GM21576 (cell line): ENCODE measurements around the gene TMEM117.

ENCODE experiments used
- ATAC-seq: cut with Tn5 transposase; IDR thresholded peaks from one replicate; pipeline ENCODE4 v1.9.1; 2021; ENCODE audit warnings: mild to moderate bottlenecking, moderate library complexity; ENCODE audit not compliant: unreplicated experiment

TMEM117 gene

DNA sequence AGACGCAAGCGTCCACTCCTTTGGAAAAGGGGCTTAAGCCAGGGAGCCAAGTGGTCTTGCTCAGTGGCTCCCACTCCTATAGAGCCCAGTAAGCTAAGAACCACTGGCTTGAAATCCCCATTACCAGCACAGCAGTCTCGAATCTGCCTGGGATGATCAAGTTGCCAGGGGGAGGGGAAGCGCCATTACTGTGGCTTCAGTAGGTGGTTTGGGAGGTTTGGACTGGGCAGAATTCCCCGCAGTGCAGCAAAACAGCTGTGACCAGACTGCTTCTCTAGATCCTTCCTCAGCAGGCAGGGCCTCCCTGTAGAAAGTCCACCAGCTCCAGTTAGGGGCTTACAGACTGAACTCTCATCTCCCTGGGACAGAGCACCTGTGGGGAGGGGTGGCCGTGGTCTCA is 115.4 kb downstream of the TMEM117 start:
- no peak for ATAC-seq

DNA sequence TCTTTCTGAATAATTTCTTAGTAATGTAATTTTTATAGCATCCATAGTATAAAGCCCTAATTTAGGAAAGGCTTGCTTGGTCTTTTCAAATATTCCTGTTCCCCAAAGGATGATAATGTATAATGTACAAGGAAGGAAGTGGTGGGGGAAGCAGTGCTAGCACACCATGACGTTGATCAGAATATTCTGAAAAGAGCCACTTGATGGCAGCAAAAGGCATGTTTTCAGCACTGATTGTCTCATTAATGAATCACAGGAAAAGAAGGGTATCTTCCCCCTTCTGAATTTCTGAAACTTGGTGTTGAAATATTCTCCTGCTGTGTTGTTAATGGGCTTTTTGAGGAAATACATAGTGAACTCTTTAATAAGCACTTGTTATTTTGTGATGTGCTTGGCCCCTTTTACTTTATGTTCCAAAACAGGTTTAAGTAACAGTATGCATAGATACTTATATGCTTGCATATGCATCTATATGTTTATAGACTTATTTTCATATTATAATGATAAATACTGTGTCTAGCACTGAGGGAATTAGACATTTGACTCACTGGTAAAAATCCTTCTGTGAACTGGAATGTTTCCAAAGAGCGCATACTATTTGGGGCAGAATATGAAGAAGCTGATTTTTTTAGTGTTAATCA is 122.0 kb downstream of the TMEM117 start:
- peak; percentile 89 for ATAC-seq

DNA sequence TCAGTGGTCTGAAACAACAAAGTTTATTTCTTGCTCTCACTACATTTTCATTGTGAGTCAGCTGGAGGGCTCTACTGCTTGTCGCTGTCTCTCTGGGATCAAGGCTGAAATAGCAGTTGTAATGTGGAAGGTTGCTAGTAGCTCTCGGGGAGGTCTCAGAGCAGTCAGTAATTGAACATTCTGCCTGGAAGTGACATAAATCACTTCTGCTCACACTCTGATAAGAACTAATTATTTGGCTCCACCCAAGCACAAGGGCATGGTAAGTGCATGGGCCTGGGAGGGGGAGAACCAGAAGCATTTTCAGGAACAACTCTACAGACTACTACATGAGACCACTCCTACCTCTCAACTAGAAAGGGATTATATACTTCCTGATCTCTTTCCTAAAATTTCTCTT is 128.2 kb downstream of the TMEM117 start:
- ATAC-seq = no peak

GRCh38 chr12:43964961-43965360 is 129.1 kb downstream of the TMEM117 start:
- no peak for ATAC-seq

DNA sequence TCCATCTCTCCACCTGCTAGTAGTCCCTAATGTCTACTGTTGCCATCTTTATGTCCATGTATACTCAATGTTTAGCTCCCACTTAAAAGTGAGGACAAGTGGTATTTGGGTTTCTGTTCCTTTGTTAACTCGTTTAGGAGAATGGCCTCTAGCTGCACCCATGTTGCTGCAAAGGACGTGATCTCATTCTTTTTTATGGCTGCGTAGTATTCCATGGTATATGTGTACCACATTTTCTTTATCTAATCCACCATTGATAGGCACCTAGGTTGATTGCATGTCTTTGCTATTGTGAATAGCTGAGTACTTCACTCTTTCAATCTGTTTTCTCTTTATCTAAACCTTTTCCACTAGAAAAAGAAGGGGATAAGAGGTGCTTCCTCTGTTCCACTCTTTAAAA is 130.0 kb downstream of the TMEM117 start:
- no peak for ATAC-seq

DNA sequence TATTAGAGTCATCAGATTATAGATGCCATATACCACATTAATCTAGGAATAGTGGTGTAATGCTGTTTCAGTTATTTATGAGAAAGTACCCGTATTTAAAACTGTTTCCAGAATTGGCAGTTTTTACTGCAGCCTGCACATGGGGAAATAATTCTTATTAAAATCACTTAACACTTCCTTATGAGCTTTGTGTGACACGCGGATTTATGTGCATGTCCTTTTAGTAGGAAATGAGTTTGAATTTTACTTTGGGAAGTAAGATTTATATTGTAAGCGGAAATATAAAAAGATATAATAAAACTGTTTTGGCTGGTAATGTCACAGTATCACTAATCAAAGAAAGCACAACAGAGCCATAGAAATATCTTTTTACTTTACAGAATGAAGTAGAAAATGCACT is 132.9 kb downstream of the TMEM117 start:
- no peak for ATAC-seq

- no peak for ATAC-seq
These were observed 134.0 kb downstream of the TMEM117 start for GRCh38 chr12:43969882-43970281.

DNA sequence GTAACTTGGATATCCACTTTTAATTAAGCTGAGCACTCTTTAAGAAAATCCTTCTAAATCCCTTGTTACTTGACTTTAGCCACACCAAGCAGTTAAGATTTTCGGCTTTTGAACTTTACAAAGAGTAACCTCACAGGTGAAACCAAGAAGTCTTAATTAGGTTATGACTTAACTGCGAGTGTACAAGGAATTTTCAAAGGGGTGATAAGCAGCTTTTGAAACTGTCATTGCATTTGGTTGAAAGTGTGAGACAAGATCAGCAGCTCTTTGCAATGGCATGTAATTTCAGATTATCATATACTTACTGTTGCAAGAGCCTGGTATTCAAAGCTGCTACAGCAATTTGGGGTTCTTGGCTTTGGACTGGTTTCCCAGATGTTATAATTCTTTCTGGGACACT is 137.5 kb downstream of the TMEM117 start:
- ATAC-seq = no peak

GRCh38 chr12:43973993-43974392 is 138.1 kb downstream of the TMEM117 start:
- ATAC-seq = no peak

DNA sequence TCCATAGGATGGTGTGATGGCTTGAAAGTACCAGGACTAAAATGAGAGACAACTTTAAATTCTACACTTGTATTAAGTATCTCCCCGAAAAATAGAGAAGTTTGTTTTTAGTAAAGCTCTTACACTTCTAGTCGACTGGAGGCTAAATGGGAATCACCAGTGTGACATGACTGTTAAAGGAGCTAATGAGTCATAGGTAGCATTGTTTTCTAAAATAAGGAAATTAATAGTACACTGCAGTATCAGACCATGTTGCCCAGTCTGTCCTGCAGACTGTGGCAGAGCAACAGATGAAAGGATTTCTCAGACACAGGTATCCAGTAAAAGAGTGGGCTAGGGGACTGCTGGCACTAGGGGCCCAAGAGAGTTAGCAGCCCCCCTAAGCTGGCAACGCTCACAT is 140.1 kb downstream of the TMEM117 start:
- no peak for ATAC-seq

- no peak for ATAC-seq
These were observed 142.7 kb downstream of the TMEM117 start for GRCh38 chr12:43978556-43978955.

DNA sequence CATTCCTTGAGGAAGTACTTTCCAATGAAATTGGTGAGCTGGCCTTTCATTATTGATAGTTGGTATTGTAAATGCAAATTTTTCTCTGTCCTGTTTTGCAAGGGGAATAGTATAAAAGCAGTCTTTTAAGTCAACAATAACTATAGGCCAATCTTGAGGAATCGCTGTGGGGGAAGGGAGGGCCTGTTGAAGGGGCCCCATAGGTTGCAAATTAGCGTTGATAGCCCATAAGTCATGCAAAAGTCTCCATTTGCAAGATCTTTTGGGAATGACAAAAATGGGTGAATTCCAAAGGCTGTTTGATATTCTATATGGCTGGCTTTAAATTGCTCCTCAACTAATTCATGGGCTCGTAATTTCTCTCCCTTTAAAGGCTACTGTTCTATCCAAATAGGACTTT is 143.6 kb downstream of the TMEM117 start:
- no peak for ATAC-seq

- no peak for ATAC-seq
These were observed 144.8 kb downstream of the TMEM117 start for GRCh38 chr12:43980627-43981191.

GRCh38 chr12:43981726-43982125 is 145.8 kb downstream of the TMEM117 start:
- no peak for ATAC-seq

DNA sequence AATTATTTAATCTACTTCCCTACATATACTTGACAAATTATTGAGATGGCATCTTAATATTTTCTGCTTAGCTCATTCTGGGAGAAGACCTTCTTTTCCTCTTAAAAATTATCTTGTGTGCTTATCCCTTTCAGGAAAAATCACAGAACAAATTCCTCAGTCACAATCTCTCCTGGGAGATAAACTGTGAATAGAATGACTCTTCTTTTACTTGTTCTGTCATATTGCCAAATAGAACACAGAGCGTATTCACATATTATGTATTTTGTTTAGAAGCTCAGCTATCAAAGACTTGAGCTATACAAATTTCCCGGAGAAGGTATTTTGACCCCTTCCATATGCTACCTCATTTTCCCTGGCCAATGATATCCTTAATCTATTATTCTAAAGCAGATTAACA is 146.7 kb downstream of the TMEM117 start:
- no peak for ATAC-seq

DNA sequence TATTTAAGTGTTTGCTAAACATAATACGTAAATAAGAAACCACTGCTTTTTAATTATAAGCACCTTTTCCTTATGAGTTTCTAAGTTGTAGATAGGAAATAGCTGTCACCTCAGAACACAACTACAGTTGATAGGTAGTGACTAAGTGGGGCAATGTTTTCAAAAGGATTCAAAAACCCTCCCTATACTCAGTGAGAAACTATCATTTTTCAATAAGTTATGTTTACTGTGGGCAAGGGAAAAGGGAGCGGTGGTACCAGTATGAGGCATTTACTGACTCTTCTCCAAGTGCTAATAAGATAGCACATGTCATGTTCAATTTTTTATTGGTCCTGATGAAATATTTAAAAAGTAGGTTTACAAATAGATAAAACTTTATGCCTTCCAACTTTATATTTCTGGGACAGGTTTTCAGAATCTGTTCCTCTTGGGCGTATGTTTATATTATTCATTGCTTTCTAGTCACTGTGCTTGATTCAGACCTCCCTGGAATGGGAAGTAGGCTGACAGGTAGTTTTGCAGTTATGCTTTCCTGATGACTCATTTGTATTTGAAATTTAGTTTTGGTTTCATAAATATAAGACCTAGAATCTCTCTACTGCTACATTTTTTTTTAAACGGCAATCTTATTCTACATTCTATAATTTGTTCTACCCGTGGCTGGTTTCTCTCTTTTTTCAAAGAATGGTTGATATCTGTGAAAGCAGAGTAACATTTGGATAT is 153.1 kb downstream of the TMEM117 start:
- peak; percentile 96 for ATAC-seq

DNA sequence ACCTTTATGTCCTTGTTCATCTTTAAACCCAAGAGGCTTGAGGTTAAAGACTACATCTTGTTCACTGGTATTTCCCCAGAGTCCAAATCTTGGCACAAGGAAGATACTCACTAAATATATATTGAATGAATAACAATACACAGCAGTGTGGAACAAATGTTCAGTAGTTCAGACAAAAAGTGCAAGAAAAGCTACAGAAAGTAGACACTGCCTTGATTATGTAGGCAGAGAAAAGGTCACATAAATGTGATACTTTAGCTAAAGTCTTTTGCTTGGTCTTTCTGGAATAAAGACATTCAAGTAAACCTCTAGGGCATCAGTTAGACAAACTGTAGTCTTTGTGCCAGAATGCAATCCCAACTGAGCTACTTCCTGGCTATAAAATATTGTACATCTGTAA is 157.0 kb downstream of the TMEM117 start:
- ATAC-seq = no peak

- peak; percentile 96 for ATAC-seq
These were observed 164.6 kb downstream of the TMEM117 start for GRCh38 chr12:44000309-44000952.

GRCh38 chr12:44002607-44003006 is 166.7 kb downstream of the TMEM117 start:
- ATAC-seq = no peak

DNA sequence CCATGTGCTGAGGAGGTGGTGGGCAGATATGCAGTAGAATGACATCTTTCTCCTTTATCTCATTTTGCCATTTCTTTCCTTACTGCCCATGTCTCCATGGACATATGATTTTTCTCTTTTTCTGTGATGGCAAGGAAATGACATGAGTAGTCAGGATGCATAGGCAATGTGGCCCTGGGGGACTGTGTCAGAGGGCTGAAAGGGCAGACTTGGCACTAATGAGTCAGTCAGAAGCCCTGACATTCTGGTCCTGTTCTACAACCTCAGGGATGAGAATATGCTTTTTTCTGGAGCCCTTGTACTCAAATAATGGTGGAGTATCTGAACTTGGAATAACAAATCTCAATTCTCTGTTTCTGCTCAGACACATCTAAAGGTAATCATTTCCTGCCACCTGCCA is 167.8 kb downstream of the TMEM117 start:
- no peak for ATAC-seq

DNA sequence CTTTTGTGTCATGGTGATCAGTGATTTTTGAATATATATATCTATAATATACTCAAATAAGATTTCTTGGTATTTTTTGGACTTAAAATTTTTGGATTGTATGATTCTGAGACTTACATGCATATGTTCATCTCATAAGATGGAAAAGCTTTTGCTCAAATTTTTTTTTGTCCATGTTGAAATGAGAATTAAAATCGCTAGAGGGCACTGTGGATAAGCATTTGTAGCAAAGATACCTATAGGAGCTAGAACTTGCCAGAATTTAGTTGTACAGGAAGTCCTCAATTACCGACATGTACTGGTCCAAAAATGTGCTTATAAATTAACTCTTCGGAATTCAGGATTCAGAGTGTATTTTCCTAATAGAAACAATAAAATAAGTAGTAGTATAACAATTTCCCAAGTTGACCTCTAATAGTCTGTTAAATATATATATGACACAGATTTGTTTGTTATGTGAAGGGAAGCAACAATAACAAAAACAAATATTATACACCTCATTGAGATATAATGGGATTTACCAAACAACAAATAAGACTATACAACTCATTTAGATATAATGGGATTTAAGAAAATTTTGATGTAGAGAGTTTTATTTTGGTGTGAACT is 179.6 kb downstream of the TMEM117 start:
- peak; percentile 80 for ATAC-seq
